H1 (cell line): ENCODE results near the gene ASAP3. TPM values are rescaled to one million over a fixed set of nuclear protein-coding genes. Genes with fewer than 3 reads are reported as not detected.

Source experiments
- ASH2L ChIP-seq: fragments of 200-600, 300-600 bp; sonication (generic); IDR thresholded peaks from one replicate; pipeline ENCODE4 v1.7.1; 2017; ENCODE audit warnings: low read length
- EZH2 ChIP-seq: fragments of 200-600 bp; sonication (generic); IDR thresholded peaks from 2 replicates; pipeline ENCODE4 v1.7.1; 2012; ENCODE audit warnings: low read depth, mild to moderate bottlenecking, moderate library complexity, low read length, inconsistent platforms; ENCODE audit not compliant: severe bottlenecking
- SP4 ChIP-seq: IDR thresholded peaks from 2 replicates; pipeline ENCODE4 v1.6.1; 2012; ENCODE audit warnings: low read length, inconsistent platforms
- YY1 ChIP-seq: IDR thresholded peaks from 2 replicates; pipeline ENCODE4 v1.6.1; 2011; ENCODE audit warnings: low read depth, mild to moderate bottlenecking, low read length
- polyA plus RNA-seq, 7 experiments: library from polyadenylated mRNA; depleted of rRNA in 3 of 7; stranded (reverse) in 5 of 7; unstranded in 2 of 7; fragments of >200 nt in 5 of 7; fragments of 200-250 nt in 2 of 7; gene quantifications; 1 replicate in 5 of 7; 2 replicates in 1 of 7; 4 replicates in 1 of 7; pipeline versions ENCODE4 v1.2.1 to v1.2.3, GENCODE V29; 2011 to 2013; ENCODE audit warnings: missing spikeins in 2 of 7, mixed read lengths in 2 of 7
- total RNA-seq: library from RNA; stranded (reverse); fragmentation: NEBNext Ultra II Directional; extraction: Animal tissue kit (Norgen Biotek cat#: 25700); gene quantifications from 2 replicates; pipeline ENCODE4 v1.2.1, GENCODE V29; 2021
- TF ChIP-seq, protein P1 (sequence below), 3 experiments: IDR thresholded peaks; 1 replicate in 2 of 3; 2 replicates in 1 of 3; pipeline versions ENCODE4 v1.5.1 to v1.6.1; 2011; ENCODE audit warnings: low read length in 3 of 3, mild to moderate bottlenecking in 3 of 3, inconsistent platforms in 2 of 3, low read depth in 1 of 3, moderate library complexity in 1 of 3; ENCODE audit not compliant: insufficient read depth in 1 of 3; ENCODE audit errors: control extremely low read depth in 1 of 3

ASAP3 gene
- total and polyA plus RNA-seq, 2 of the 8 experiments (the other 6 are each of a cell fraction or from before 2014, with no cell fraction given): 53.1 to 58.0 TPM

GRCh38 chr1:23437355-23437664 lies 46.7 kb downstream of the ASAP3 start (continued):
- no peak for TF ChIP-seq YY1
- TF ChIP-seq SP4: no peak
- no peak for TF ChIP-seq EZH2
- TF ChIP-seq ASH2L: no peak
- TF ChIP-seq, protein P1, sequence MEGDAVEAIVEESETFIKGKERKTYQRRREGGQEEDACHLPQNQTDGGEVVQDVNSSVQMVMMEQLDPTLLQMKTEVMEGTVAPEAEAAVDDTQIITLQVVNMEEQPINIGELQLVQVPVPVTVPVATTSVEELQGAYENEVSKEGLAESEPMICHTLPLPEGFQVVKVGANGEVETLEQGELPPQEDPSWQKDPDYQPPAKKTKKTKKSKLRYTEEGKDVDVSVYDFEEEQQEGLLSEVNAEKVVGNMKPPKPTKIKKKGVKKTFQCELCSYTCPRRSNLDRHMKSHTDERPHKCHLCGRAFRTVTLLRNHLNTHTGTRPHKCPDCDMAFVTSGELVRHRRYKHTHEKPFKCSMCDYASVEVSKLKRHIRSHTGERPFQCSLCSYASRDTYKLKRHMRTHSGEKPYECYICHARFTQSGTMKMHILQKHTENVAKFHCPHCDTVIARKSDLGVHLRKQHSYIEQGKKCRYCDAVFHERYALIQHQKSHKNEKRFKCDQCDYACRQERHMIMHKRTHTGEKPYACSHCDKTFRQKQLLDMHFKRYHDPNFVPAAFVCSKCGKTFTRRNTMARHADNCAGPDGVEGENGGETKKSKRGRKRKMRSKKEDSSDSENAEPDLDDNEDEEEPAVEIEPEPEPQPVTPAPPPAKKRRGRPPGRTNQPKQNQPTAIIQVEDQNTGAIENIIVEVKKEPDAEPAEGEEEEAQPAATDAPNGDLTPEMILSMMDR (IDR thresholded peaks at IDR 0.05; ENCODE audit: control extremely low read depth in 1 of 3, insufficient read depth in 1 of 3, low read depth in 1 of 3, low read length in 3 of 3): no peak
